ENCODE measurements around the gene AKAP8. TPM values are rescaled to one million over a fixed set of nuclear protein-coding genes. Genes with fewer than 3 reads are reported as not detected.

The AKAP8 gene
- 28.9 TPM for total RNA-seq (ENCODE audit: unreplicated experiment)
- long read RNA-seq, partial matches to known transcripts, result 1 of 10 reads
- long read RNA-seq, other reads (novel, unspliced or antisense), result 5 of 10 reads

- Mint-ChIP-seq H3K27ac (ENCODE audit: unreplicated experiment) (peak within 1 kb of the TSS; percentile 98), H3K36me3 (ENCODE audit: unreplicated experiment) (no peaks in the 10 kb centered on the region), H3K9me3 (ENCODE audit: unreplicated experiment) (peaks cover 18% of the 10 kb centered on the region), H3K4me3 (ENCODE audit: unreplicated experiment) (peak within 1 kb of the TSS; percentile 96), H3K27me3 (ENCODE audit: unreplicated experiment) (peaks cover 23% of the 10 kb centered on the region), H3K4me1 (ENCODE audit: low read depth, unreplicated experiment) (peaks cover 29% of the 10 kb centered on the region)
- DNase-seq, result peak; percentile 98
- TF ChIP-seq CTCF (IDR thresholded peaks at IDR 0.05; ENCODE audit: partially characterized antibody, unreplicated experiment), result no peak
These were observed at the start of gene AKAP8 for GRCh38 chr19:15379083-15379998. Gene AKAP8 (minus strand): TSS chr19:15379787. CDS start chr19:15379731, 56 bp downstream.

- Mint-ChIP-seq H3K4me1 (ENCODE audit: low read depth, unreplicated experiment) (peaks cover 7% of the 10 kb centered on the region), H3K27me3 (ENCODE audit: unreplicated experiment) (peaks cover 15% of the 10 kb centered on the region), H3K36me3 (ENCODE audit: unreplicated experiment) (peaks cover 13% of the 10 kb centered on the region), H3K9me3 (ENCODE audit: unreplicated experiment) (peaks cover 16% of the 10 kb centered on the region), H3K4me3 (ENCODE audit: unreplicated experiment) (no peak overlapping the region), H3K27ac (ENCODE audit: unreplicated experiment) (no peak overlapping the region)
- TF ChIP-seq CTCF (IDR thresholded peaks at IDR 0.05; ENCODE audit: partially characterized antibody, unreplicated experiment), result no peak
- DNase-seq, result no peak
These were observed 48.4 kb upstream of the AKAP8 start for GRCh38 chr19:15427991-15428471.

- H3K9me3 Mint-ChIP-seq (ENCODE audit: unreplicated experiment), result peaks cover 13% of the 10 kb centered on the region
- no peak for TF ChIP-seq CTCF (IDR thresholded peaks at IDR 0.05; ENCODE audit: partially characterized antibody, unreplicated experiment)
- DNase-seq, result no peak
- H3K27ac Mint-ChIP-seq (ENCODE audit: unreplicated experiment), result no peak overlapping the region
- H3K4me1 Mint-ChIP-seq (ENCODE audit: low read depth, unreplicated experiment), result peaks cover 7% of the 10 kb centered on the region
- peaks cover 13% of the 10 kb centered on the region for H3K36me3 Mint-ChIP-seq (ENCODE audit: unreplicated experiment)
- H3K4me3 Mint-ChIP-seq (ENCODE audit: unreplicated experiment), result no peak overlapping the region
- peaks cover 14% of the 10 kb centered on the region for H3K27me3 Mint-ChIP-seq (ENCODE audit: unreplicated experiment)
These were observed 47.7 kb upstream of the AKAP8 start for GRCh38 chr19:15427350-15427700.

GRCh38 chr19:15426485-15427349 is 47.1 kb upstream of the AKAP8 start:
- DNase-seq, result no peak
- Mint-ChIP-seq H3K36me3 (ENCODE audit: unreplicated experiment) (peaks cover 13% of the 10 kb centered on the region), H3K9me3 (ENCODE audit: unreplicated experiment) (peaks cover 12% of the 10 kb centered on the region), H3K4me1 (ENCODE audit: low read depth, unreplicated experiment) (peaks cover 7% of the 10 kb centered on the region), H3K4me3 (ENCODE audit: unreplicated experiment) (no peak overlapping the region), H3K27me3 (ENCODE audit: unreplicated experiment) (peaks cover 12% of the 10 kb centered on the region), H3K27ac (ENCODE audit: unreplicated experiment) (peak overlapping the region; percentile 40)
- no peak for TF ChIP-seq CTCF (IDR thresholded peaks at IDR 0.05; ENCODE audit: partially characterized antibody, unreplicated experiment)
